ENCODE results near the gene KLHL8.

DNA sequence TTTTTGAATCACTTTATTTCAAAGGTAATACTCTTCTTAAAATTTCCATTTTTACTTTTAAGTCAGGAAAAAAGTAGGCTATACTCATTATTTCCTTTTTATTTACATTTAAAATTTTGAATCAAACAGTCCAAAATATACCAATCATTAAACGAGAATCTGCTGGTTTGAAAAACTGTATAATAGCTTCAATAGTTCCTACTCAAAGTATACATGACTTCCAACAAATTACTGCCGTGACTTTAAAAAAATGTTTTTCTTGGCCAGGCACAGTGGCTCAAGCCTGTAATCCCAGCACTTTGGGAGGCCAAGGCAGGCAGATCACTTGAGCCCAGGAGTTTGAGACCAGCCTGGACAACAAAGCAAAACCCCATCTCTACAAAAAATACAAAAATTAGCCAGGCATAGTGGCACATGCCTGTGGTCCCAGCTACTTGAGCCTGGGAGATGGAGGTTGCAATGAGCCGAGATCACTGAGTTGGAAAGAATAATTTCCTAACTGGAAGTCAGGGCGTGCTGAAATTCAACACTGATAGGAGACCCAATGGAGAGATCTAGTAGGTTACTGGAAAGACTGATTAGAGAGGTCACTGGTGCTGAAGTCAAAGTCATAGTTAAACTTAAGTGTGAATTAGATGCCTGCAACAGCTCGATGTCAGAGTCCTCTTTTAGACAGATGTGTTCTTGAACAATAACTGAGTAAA lies 9.0 kb downstream of the KLHL8 start:
- TF ChIP-seq, protein P1, sequence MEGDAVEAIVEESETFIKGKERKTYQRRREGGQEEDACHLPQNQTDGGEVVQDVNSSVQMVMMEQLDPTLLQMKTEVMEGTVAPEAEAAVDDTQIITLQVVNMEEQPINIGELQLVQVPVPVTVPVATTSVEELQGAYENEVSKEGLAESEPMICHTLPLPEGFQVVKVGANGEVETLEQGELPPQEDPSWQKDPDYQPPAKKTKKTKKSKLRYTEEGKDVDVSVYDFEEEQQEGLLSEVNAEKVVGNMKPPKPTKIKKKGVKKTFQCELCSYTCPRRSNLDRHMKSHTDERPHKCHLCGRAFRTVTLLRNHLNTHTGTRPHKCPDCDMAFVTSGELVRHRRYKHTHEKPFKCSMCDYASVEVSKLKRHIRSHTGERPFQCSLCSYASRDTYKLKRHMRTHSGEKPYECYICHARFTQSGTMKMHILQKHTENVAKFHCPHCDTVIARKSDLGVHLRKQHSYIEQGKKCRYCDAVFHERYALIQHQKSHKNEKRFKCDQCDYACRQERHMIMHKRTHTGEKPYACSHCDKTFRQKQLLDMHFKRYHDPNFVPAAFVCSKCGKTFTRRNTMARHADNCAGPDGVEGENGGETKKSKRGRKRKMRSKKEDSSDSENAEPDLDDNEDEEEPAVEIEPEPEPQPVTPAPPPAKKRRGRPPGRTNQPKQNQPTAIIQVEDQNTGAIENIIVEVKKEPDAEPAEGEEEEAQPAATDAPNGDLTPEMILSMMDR (IDR thresholded peaks at IDR 0.05): no peak
- no peak for TF ChIP-seq POLR2AphosphoS5 (IDR thresholded peaks at IDR 0.05)

Measured in transverse colon (tissue), 4 donors.